ENCODE data around the gene LY6G6D.

DNA sequence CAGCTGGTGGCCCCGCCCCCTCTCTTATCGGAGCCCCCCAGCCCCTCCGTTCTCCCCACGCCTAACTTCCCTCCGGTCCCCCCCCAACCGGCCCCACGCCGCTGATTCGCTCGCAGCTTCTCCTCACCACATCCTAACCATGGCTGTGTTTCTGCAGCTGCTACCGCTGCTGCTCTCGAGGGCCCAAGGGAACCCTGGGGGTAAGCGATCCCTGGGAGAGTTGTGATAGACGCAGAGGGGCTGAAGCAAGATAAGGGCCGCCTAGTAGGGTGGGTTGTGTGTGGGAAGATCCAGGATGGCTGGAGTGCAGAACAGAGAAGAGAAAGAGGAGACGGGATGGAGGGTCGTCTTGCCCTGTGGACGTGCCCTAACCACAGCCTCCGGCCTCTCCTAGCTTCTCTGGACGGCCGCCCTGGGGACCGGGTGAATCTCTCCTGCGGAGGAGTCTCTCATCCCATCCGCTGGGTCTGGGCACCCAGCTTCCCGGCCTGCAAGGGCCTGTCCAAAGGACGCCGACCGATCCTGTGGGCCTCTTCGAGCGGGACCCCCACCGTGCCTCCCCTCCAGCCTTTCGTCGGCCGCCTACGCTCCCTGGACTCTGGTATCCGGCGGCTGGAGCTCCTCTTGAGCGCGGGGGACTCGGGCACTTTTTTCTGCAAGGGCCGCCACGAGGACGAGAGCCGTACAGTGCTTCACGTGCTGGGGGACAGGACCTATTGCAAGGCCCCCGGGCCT lies 8.3 kb downstream of the LY6G6D start, which contains the start of gene MPIG6B:
- TF ChIP-seq SUZ12 (IDR thresholded peaks at IDR 0.05; ENCODE audit: extremely low read depth, insufficient read depth, insufficient read length) (no peak), YY1 (IDR thresholded peaks at IDR 0.05; ENCODE audit: insufficient read depth, insufficient read length) (no peak), ZNF274 (IDR thresholded peaks at IDR 0.05; ENCODE audit: low read depth, low read length) (no peak)

All from NT2/D1 (cell line).